Liver (tissue), 9 donors: ENCODE measurements around the gene C2orf76. TPM values are rescaled to one million over a fixed set of nuclear protein-coding genes. Genes with fewer than 3 reads are reported as not detected.

Experiments used
- DNase-seq: peaks from one replicate; pipeline ENCODE4 v3.0.0-alpha.2; 2017; ENCODE audit warnings: low spot score
- H3K27ac ChIP-seq, 2 donors: one replicate each; pipeline ENCODE4 v1.7.0; 2013; ENCODE audit warnings: inconsistent platforms in 2 of 2, low read length in 2 of 2, control low read depth in 1 of 2, low read depth in 1 of 2, mild to moderate bottlenecking in 1 of 2
- H3K27me3 ChIP-seq, 4 donors: one replicate each; pipeline versions ENCODE4 v1.6.1 to v1.7.0; 2013; ENCODE audit warnings: low read length in 3 of 4, inconsistent platforms in 1 of 4, mild to moderate bottlenecking in 1 of 4, moderate library complexity in 1 of 4; ENCODE audit not compliant: control insufficient read depth in 4 of 4, insufficient read depth in 4 of 4
- H3K36me3 ChIP-seq, 4 donors: one replicate each; pipeline versions ENCODE4 v1.6.1 to v1.7.0; 2013; ENCODE audit warnings: low read length in 3 of 4, mild to moderate bottlenecking in 3 of 4, low read depth in 1 of 4, moderate library complexity in 1 of 4; ENCODE audit not compliant: control insufficient read depth in 4 of 4, insufficient read depth in 3 of 4
- H3K4me1 ChIP-seq, 4 donors: one replicate each; pipeline versions ENCODE4 v1.6.1 to v1.7.0; 2013; ENCODE audit warnings: low read length in 3 of 4, mild to moderate bottlenecking in 3 of 4, moderate library complexity in 1 of 4; ENCODE audit not compliant: control insufficient read depth in 4 of 4, insufficient read depth in 4 of 4
- H3K4me3 ChIP-seq, 3 donors: one replicate each; pipeline versions ENCODE4 v1.6.1 to v1.7.0; 2013; ENCODE audit warnings: low read length in 3 of 3, control low read depth in 1 of 3, low read depth in 1 of 3, mild to moderate bottlenecking in 1 of 3
- H3K9ac ChIP-seq, 2 donors: one replicate each; pipeline ENCODE4 v1.7.0; 2013; ENCODE audit warnings: low read length in 2 of 2, mild to moderate bottlenecking in 2 of 2, moderate library complexity in 2 of 2, control low read depth in 1 of 2, low read depth in 1 of 2
- H3K9me3 ChIP-seq, 4 donors: one replicate each; pipeline versions ENCODE4 v1.6.1 to v1.7.0; 2013; ENCODE audit warnings: low read length in 3 of 4; ENCODE audit not compliant: control insufficient read depth in 4 of 4
- EGR1 ChIP-seq, 2 donors: IDR thresholded peaks; 2 replicates each; pipeline ENCODE4 v1.6.1; 2016 to 2018; ENCODE audit warnings: antibody characterized with exemption in 2 of 2, low read depth in 2 of 2
- FOXA1 ChIP-seq: IDR thresholded peaks from 2 replicates; pipeline ENCODE4 v1.6.1; 2016; ENCODE audit warnings: antibody characterized with exemption
- FOXA2 ChIP-seq: IDR thresholded peaks from 2 replicates; pipeline ENCODE4 v1.6.1; 2016; ENCODE audit warnings: antibody characterized with exemption
- GABPA ChIP-seq, 2 donors: IDR thresholded peaks in 1 of 2; conservative IDR thresholded peaks in 1 of 2; 2 replicates each; pipeline ENCODE4 v1.6.1; 2016; ENCODE audit warnings: antibody characterized with exemption in 2 of 2, mild to moderate bottlenecking in 1 of 2, moderate library complexity in 1 of 2
- HNF4A ChIP-seq, 2 donors: conservative IDR thresholded peaks; 2 replicates each; pipeline ENCODE4 v1.6.1; 2016; ENCODE audit warnings: antibody characterized with exemption in 2 of 2, mild to moderate bottlenecking in 2 of 2
- HNF4G ChIP-seq: IDR thresholded peaks from 2 replicates; pipeline ENCODE4 v1.6.1; 2016; ENCODE audit warnings: antibody characterized with exemption
- JUND ChIP-seq, 2 donors: IDR thresholded peaks; 2 replicates each; pipeline ENCODE4 v1.6.1; 2016; ENCODE audit warnings: antibody characterized with exemption in 2 of 2
- NR2F2 ChIP-seq: IDR thresholded peaks from 2 replicates; pipeline ENCODE4 v1.6.1; 2016; ENCODE audit warnings: antibody characterized with exemption
- RAD21 ChIP-seq, 2 donors: IDR thresholded peaks; 2 replicates each; pipeline ENCODE4 v1.6.1; 2016; ENCODE audit warnings: antibody characterized with exemption in 2 of 2, mild to moderate bottlenecking in 2 of 2
- RXRA ChIP-seq, 2 donors: IDR thresholded peaks; 2 replicates each; pipeline ENCODE4 v1.6.1; 2017 to 2018; ENCODE audit warnings: antibody characterized with exemption in 2 of 2, mild to moderate bottlenecking in 1 of 2
- TAF1 ChIP-seq: conservative IDR thresholded peaks from 2 replicates; pipeline ENCODE4 v1.6.1; 2016; ENCODE audit warnings: antibody characterized with exemption, mild to moderate bottlenecking
- YY1 ChIP-seq: IDR thresholded peaks from 2 replicates; pipeline ENCODE4 v1.6.1; 2016; ENCODE audit warnings: antibody characterized with exemption, mild to moderate bottlenecking
- WGBS: extraction: QIAGEN DNeasy Blood & Tissue Kit; methylation state at CpG from one replicate; pipeline ENCODE4 v1.1.7; 2013; 5-methylcytosine and 5-hydroxymethylcytosine counted together
- polyA plus RNA-seq, 2 donors: library from polyadenylated mRNA; stranded (reverse) in 1 of 2; unstranded in 1 of 2; fragments of 200-250 nt in 1 of 2; fragments of >200 nt in 1 of 2; fragmentation: Nextera tagmentation in 1 of 2; extraction: Ambion mirVana in 1 of 2; gene quantifications; one replicate each; pipeline versions ENCODE4 v1.2.1 to v1.2.3, GENCODE V29; 2013 to 2015
- total RNA-seq, 2 donors: library from RNA; depleted of rRNA; stranded (reverse); fragments of >200 nt; gene quantifications; one replicate each; pipeline ENCODE4 v1.2.3, GENCODE V29; 2014
- TF ChIP-seq, protein P1 (sequence below): IDR thresholded peaks from 2 replicates; pipeline ENCODE4 v1.6.1; 2016; ENCODE audit warnings: antibody characterized with exemption, mild to moderate bottlenecking
- TF ChIP-seq, protein P2 (sequence below): IDR thresholded peaks from 2 replicates; pipeline ENCODE4 v1.6.1; 2016; ENCODE audit warnings: antibody characterized with exemption
- TF ChIP-seq, protein P3 (sequence below): IDR thresholded peaks from 2 replicates; pipeline ENCODE4 v1.6.1; 2016; ENCODE audit warnings: antibody characterized with exemption
- donor health status: healthy.
- donor health status: healthy.
- donor health status: healthy.
- donor health status: healthy.
- donor health status: healthy.

Gene C2orf76
- total and polyA plus RNA-seq, 4 donors = 2.7 to 6.3 (median 4.6) TPM

DNA sequence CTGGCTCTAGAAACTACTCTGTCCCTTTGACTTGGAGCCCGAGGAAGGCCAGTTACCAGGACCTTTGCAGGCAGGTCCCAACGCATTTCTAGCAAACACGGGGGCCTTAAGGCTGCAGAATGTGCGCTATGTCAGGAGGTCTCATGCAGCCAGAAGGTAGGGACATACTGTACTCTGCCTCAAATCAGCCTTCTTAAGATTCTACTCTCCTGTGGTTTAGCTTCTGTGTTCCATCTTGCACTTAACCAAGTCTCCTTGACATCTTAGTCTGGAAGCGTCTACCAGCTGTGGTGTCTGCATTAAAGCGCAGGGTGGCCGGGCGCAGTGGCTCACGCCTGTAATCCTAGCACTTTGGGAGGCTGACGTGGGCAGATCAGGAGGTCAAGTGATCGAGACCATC, 77.5 kb downstream of the C2orf76 start (continued):
- TF ChIP-seq, protein P1, sequence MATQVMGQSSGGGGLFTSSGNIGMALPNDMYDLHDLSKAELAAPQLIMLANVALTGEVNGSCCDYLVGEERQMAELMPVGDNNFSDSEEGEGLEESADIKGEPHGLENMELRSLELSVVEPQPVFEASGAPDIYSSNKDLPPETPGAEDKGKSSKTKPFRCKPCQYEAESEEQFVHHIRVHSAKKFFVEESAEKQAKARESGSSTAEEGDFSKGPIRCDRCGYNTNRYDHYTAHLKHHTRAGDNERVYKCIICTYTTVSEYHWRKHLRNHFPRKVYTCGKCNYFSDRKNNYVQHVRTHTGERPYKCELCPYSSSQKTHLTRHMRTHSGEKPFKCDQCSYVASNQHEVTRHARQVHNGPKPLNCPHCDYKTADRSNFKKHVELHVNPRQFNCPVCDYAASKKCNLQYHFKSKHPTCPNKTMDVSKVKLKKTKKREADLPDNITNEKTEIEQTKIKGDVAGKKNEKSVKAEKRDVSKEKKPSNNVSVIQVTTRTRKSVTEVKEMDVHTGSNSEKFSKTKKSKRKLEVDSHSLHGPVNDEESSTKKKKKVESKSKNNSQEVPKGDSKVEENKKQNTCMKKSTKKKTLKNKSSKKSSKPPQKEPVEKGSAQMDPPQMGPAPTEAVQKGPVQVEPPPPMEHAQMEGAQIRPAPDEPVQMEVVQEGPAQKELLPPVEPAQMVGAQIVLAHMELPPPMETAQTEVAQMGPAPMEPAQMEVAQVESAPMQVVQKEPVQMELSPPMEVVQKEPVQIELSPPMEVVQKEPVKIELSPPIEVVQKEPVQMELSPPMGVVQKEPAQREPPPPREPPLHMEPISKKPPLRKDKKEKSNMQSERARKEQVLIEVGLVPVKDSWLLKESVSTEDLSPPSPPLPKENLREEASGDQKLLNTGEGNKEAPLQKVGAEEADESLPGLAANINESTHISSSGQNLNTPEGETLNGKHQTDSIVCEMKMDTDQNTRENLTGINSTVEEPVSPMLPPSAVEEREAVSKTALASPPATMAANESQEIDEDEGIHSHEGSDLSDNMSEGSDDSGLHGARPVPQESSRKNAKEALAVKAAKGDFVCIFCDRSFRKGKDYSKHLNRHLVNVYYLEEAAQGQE = no peak
- TF ChIP-seq HNF4A (conservative IDR thresholded peaks at IDR 0.05) (no peak), TAF1 (no peak), JUND (IDR thresholded peaks at IDR 0.05) (no peak), RAD21 (IDR thresholded peaks at IDR 0.05) (no peak), RXRA (IDR thresholded peaks at IDR 0.05) (no peak), GABPA (IDR thresholded peaks at IDR 0.05 in 1 of 2, conservative IDR thresholded peaks at IDR 0.05 in 1 of 2) (no peak), NR2F2 (no peak), FOXA1 (no peak), EGR1 (IDR thresholded peaks at IDR 0.05; ENCODE audit: low read depth in 2 of 2) (no peak)
- TF ChIP-seq, protein P2, sequence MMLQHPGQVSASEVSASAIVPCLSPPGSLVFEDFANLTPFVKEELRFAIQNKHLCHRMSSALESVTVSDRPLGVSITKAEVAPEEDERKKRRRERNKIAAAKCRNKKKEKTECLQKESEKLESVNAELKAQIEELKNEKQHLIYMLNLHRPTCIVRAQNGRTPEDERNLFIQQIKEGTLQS = no peak

DNA sequence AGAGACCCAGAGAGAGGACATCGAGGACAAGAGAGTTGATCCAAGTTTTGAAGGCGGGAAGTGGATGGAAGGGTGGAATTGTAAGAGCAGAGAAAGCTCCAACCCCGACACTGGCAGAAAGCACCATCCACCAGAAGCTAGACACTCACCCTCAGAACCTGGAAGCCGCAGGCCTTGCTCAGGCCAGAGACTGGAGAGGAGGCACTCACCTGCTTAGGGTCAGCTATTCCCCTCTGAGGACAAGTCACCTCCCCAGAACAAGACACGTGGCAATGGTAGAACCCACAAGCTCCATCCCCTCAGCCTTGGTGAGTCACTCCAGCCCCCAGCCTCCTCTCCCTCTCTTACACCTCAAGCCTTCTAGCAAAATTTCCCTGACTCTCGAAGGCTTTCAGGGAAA, 78.1 kb downstream of the C2orf76 start:
- WGBS = 90% methylated on average over 6 of the region's 6 CpGs
- Histone ChIP-seq H3K9ac (no peak overlapping the region), H3K27me3 (no peaks in the 10 kb centered on the region), H3K9me3 (no peaks in the 10 kb centered on the region), H3K4me3 (no peak overlapping the region), H3K36me3 (no peaks in the 10 kb centered on the region), H3K4me1 (peaks cover 0 to 15% (median 7%) of the 10 kb centered on the region in 4 donors), H3K27ac (no peak overlapping the region)
- no peak for TF ChIP-seq YY1
- DNase-seq = no peak

DNA sequence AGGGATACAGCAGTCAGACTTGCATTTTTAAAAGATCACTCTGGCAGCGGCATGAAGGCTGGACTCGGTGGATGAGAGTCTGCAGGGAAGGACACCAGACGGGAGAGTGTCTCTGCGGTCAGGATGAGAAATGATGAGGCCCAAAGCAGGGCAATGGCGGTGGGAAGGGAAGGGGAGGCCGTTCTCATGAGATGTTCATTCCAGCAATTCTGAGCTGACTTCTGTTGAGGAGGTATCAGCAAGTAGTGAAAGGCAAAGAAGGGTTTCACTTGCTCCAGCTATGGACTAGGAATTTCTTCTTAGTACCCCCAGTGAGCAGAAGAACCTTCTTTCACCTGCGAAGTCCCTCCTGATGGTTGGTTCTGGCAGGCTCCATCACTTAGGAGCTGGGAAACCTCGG, 80.0 kb downstream of the C2orf76 start:
- no peak overlapping the region for H3K27ac ChIP-seq
- H3K9ac ChIP-seq = no peak overlapping the region
- H3K27me3 ChIP-seq = no peaks in the 10 kb centered on the region
- DNase-seq = no peak
- H3K4me1 ChIP-seq = peaks cover 2 to 10% (median 7%) of the 10 kb centered on the region in 4 donors
- TF ChIP-seq GABPA (IDR thresholded peaks at IDR 0.05 in 1 of 2, conservative IDR thresholded peaks at IDR 0.05 in 1 of 2) = no peak
- no peak for TF ChIP-seq HNF4G
- no peak for TF ChIP-seq FOXA1
- TF ChIP-seq EGR1 (IDR thresholded peaks at IDR 0.05; ENCODE audit: low read depth in 2 of 2) = no peak
- TF ChIP-seq, protein P3, sequence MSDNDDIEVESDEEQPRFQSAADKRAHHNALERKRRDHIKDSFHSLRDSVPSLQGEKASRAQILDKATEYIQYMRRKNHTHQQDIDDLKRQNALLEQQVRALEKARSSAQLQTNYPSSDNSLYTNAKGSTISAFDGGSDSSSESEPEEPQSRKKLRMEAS = no peak
- TF ChIP-seq FOXA2 = no peak
- TF ChIP-seq, protein P2 = no peak
- no peak overlapping the region for H3K4me3 ChIP-seq
- H3K36me3 ChIP-seq = no peaks in the 10 kb centered on the region
- 94% methylated on average over 8 of the region's 8 CpGs for WGBS
- no peaks in the 10 kb centered on the region for H3K9me3 ChIP-seq
